H1 (cell line): ENCODE data around the gene DGKZ. TPM values are rescaled to one million over a fixed set of nuclear protein-coding genes. Genes with fewer than 3 reads are reported as not detected.

ENCODE experiments used
- CTCF ChIA-PET: fragments of 300-600 bp; sonication (Branson Sonifier 250); formaldehyde crosslinking; loops from one replicate; lab custom pipeline; 2021; ENCODE audit not compliant: partially characterized antibody; lab: Charles Lee
- POLR2A ChIA-PET: fragments of 300-600 bp; sonication (Branson Sonifier 250); formaldehyde crosslinking; loops from one replicate; lab custom pipeline; 2021; ENCODE audit warnings: inconsistent platforms; ENCODE audit not compliant: partially characterized antibody; lab: Charles Lee
- DNase-seq, 2 experiments: peaks; one replicate each; pipeline versions ENCODE4 v3.0.0 to v3.0.0-alpha.2; 2010 to 2022; ENCODE audit warnings: low spot score in 2 of 2, low read depth in 1 of 2, mixed read lengths in 1 of 2
- FAIRE-seq: peaks from 2 replicates; lab custom pipeline; 2011; peaks lifted over from hg19 to GRCh38; lab: Jason Lieb, UNC
- H2AFZ ChIP-seq: 2 replicates; pipeline ENCODE4 v1.8.1; 2012; ENCODE audit warnings: low read length, inconsistent platforms
- H2AK5ac ChIP-seq: 2 replicates; pipeline ENCODE4 v1.6.1; 2013; ENCODE audit warnings: low read depth, low read length
- H2BK120ac ChIP-seq: replicated peaks from 2 replicates; pipeline ENCODE3; 2013; ENCODE audit warnings: low read depth, low read length, inconsistent platforms
- H2BK12ac ChIP-seq: 2 replicates; pipeline ENCODE4 v1.6.1; 2013; ENCODE audit warnings: low read depth, low read length
- H2BK15ac ChIP-seq: 2 replicates; pipeline ENCODE4 v1.6.1; 2013; ENCODE audit warnings: low read length
- H2BK20ac ChIP-seq: 2 replicates; pipeline ENCODE4 v1.6.1; 2013; ENCODE audit warnings: low read length
- H2BK5ac ChIP-seq: 2 replicates; pipeline ENCODE4 v1.6.1; 2013; ENCODE audit warnings: low read depth, low read length
- H3K14ac ChIP-seq: 2 replicates; pipeline ENCODE4 v1.6.1; 2013; ENCODE audit warnings: inconsistent platforms; ENCODE audit not compliant: insufficient read length
- H3K18ac ChIP-seq: 2 replicates; pipeline ENCODE4 v1.6.1; 2013; ENCODE audit warnings: low read length; ENCODE audit errors: extremely low read depth
- H3K23ac ChIP-seq: 2 replicates; pipeline ENCODE4 v1.6.1; 2013; ENCODE audit warnings: inconsistent platforms; ENCODE audit not compliant: insufficient read length
- H3K23me2 ChIP-seq: 2 replicates; pipeline ENCODE4 v1.6.1; 2013; ENCODE audit warnings: low read depth, low read length
- H3K27ac ChIP-seq: 2 replicates; pipeline ENCODE4 v1.6.1; 2011; ENCODE audit warnings: low read depth, low read length, inconsistent platforms
- H3K27me3 ChIP-seq, 4 experiments: replicated peaks in 1 of 4; 1 replicate in 1 of 4; 2 replicates in 3 of 4; pipeline versions ENCODE4 v1.6.1 to v1.8.1; 2011 to 2013; ENCODE audit warnings: low read length in 3 of 4, mild to moderate bottlenecking in 3 of 4, inconsistent platforms in 2 of 4, mixed read lengths in 2 of 4, moderate library complexity in 1 of 4; ENCODE audit not compliant: control insufficient read depth in 3 of 4, insufficient read depth in 3 of 4; ENCODE audit errors: extremely low read depth in 1 of 4
- H3K36me3 ChIP-seq, 4 experiments: 2 replicates each; pipeline versions ENCODE4 v1.6.1 to v1.8.1; 2011 to 2013; ENCODE audit warnings: mild to moderate bottlenecking in 4 of 4, low read length in 3 of 4, moderate library complexity in 2 of 4, control low read depth in 1 of 4, inconsistent platforms in 1 of 4; ENCODE audit not compliant: insufficient read depth in 4 of 4, control insufficient read depth in 2 of 4
- H3K4ac ChIP-seq: replicated peaks from 2 replicates; pipeline ENCODE3; 2013; ENCODE audit warnings: low read length, low read depth, mixed read lengths, inconsistent platforms; ENCODE audit not compliant: insufficient read length
- H3K4me1 ChIP-seq, 4 experiments: replicated peaks in 1 of 4; 1 replicate in 1 of 4; 2 replicates in 3 of 4; pipeline versions ENCODE4 v1.6.1 to v1.8.1; 2011 to 2013; ENCODE audit warnings: low read length in 3 of 4, inconsistent platforms in 2 of 4, mixed read lengths in 1 of 4; ENCODE audit not compliant: insufficient read depth in 4 of 4, control insufficient read depth in 3 of 4
- H3K4me2 ChIP-seq, 2 experiments: 2 replicates each; pipeline versions ENCODE4 v1.6.1 to v1.8.1; 2011 to 2013; ENCODE audit warnings: low read depth in 2 of 2, low read length in 2 of 2, control low read depth in 1 of 2, inconsistent platforms in 1 of 2, mild to moderate bottlenecking in 1 of 2; ENCODE audit not compliant: insufficient read depth in 1 of 2
- H3K4me3 ChIP-seq, 4 experiments: fragments of 200-600, 300-600 bp in 1 of 4; sonication (generic), shearing (Covaris generic), sonication (Bioruptor Twin) in 1 of 4; 2 replicates each; pipeline versions ENCODE4 v1.5.1 to v1.8.1; 2011 to 2016; ENCODE audit warnings: low read length in 4 of 4, low read depth in 3 of 4, control low read depth in 2 of 4, inconsistent platforms in 2 of 4, mild to moderate bottlenecking in 2 of 4, mixed read lengths in 1 of 4, moderate library complexity in 1 of 4; ENCODE audit not compliant: insufficient read depth in 2 of 4; ENCODE audit errors: extremely low read depth in 1 of 4
- H3K56ac ChIP-seq: replicated peaks from 2 replicates; pipeline ENCODE3; 2013; ENCODE audit warnings: low read depth, mild to moderate bottlenecking, mixed read lengths, low read length, inconsistent platforms; ENCODE audit not compliant: insufficient read length
- H3K79me1 ChIP-seq: 2 replicates; pipeline ENCODE4 v1.6.1; 2013; ENCODE audit warnings: low read depth, low read length, control low read depth
- H3K79me2 ChIP-seq, 2 experiments: 2 replicates each; pipeline versions ENCODE4 v1.6.1 to v1.8.1; 2012 to 2013; ENCODE audit warnings: low read length in 2 of 2, mild to moderate bottlenecking in 2 of 2, inconsistent platforms in 1 of 2; ENCODE audit not compliant: insufficient read depth in 2 of 2, control insufficient read depth in 1 of 2
- H3K9ac ChIP-seq, 4 experiments: replicated peaks in 1 of 4; 1 replicate in 1 of 4; 2 replicates in 3 of 4; pipeline versions ENCODE4 v1.6.1 to v1.8.1; 2011 to 2013; ENCODE audit warnings: low read depth in 3 of 4, low read length in 3 of 4, control low read depth in 2 of 4, mild to moderate bottlenecking in 2 of 4, moderate library complexity in 2 of 4, inconsistent platforms in 1 of 4; ENCODE audit errors: extremely low read depth in 1 of 4
- H3K9me3 ChIP-seq, 2 experiments: 2 replicates each; pipeline versions ENCODE4 v1.6.1 to v1.8.1; 2012 to 2013; ENCODE audit warnings: mild to moderate bottlenecking in 2 of 2, moderate library complexity in 2 of 2, control low read depth in 1 of 2, inconsistent platforms in 1 of 2, low read depth in 1 of 2, low read length in 1 of 2, mixed read lengths in 1 of 2; ENCODE audit not compliant: insufficient read depth in 2 of 2
- H4K20me1 ChIP-seq, 2 experiments: replicated peaks in 1 of 2; 2 replicates each; pipeline versions ENCODE3 to v1.8.1; 2011 to 2013; ENCODE audit warnings: inconsistent platforms in 2 of 2, low read length in 2 of 2, mild to moderate bottlenecking in 1 of 2; ENCODE audit not compliant: insufficient read depth in 2 of 2, control insufficient read depth in 1 of 2
- H4K5ac ChIP-seq: 2 replicates; pipeline ENCODE4 v1.6.1; 2013; ENCODE audit warnings: low read length, low read depth, mixed read lengths, inconsistent platforms; ENCODE audit not compliant: insufficient read length
- H4K8ac ChIP-seq: 2 replicates; pipeline ENCODE4 v1.8.0; 2013; ENCODE audit warnings: mild to moderate bottlenecking, moderate library complexity, low read length, inconsistent platforms; ENCODE audit not compliant: insufficient read depth; ENCODE audit errors: extremely low read depth
- H4K91ac ChIP-seq: replicated peaks from 2 replicates; pipeline ENCODE3; 2013; ENCODE audit warnings: low read length, mixed read lengths, inconsistent platforms; ENCODE audit not compliant: insufficient read length
- GTF2F1 ChIP-seq: IDR thresholded peaks from 2 replicates; pipeline ENCODE4 v1.6.1; 2012; ENCODE audit warnings: low read depth, low read length, improper control_type of control experiment, borderline replicate concordance
- KDM5A ChIP-seq: fragments of 200-600 bp; IDR thresholded peaks from 2 replicates; pipeline ENCODE4 v1.7.1; 2012; ENCODE audit warnings: mild to moderate bottlenecking, low read length, inconsistent platforms, mixed read lengths
- POLR2AphosphoS5 ChIP-seq: IDR thresholded peaks from 2 replicates; pipeline ENCODE4 v1.6.1; 2011; ENCODE audit warnings: low read depth, low read length
- TAF1 ChIP-seq: IDR thresholded peaks from 2 replicates; pipeline ENCODE4 v1.6.1; 2011; ENCODE audit warnings: mild to moderate bottlenecking, low read depth, low read length
- TCF12 ChIP-seq: IDR thresholded peaks from 2 replicates; pipeline ENCODE4 v1.6.1; 2011; ENCODE audit warnings: low read depth, mild to moderate bottlenecking, low read length
- TEAD4 ChIP-seq: IDR thresholded peaks from 2 replicates; pipeline ENCODE4 v1.6.1; 2012; ENCODE audit warnings: low read depth, low read length, inconsistent platforms, mixed read lengths
- WGBS, 2 experiments: shearing (Covaris generic) in 1 of 2; methylation state at CpG; one replicate each; pipeline versions ENCODE4 v1.1.6 to v1.1.7; 2013 to 2015; ENCODE audit warnings: low lambda C conversion rate in 2 of 2, mixed read lengths in 2 of 2, inconsistent platforms in 1 of 2, low coverage in 1 of 2, missing lambda C conversion rate in 1 of 2; ENCODE audit not compliant: insufficient replicate concordance in 2 of 2, insufficient coverage in 1 of 2, insufficient read length in 1 of 2; ENCODE audit errors: extremely low coverage in 1 of 2, missing lambda C conversion rate in 1 of 2; 5-methylcytosine and 5-hydroxymethylcytosine counted together
- polyA plus RNA-seq, 7 experiments: library from polyadenylated mRNA; depleted of rRNA in 3 of 7; stranded (reverse) in 5 of 7; unstranded in 2 of 7; fragments of >200 nt in 5 of 7; fragments of 200-250 nt in 2 of 7; gene quantifications; 1 replicate in 5 of 7; 2 replicates in 1 of 7; 4 replicates in 1 of 7; pipeline versions ENCODE4 v1.2.1 to v1.2.3, GENCODE V29; 2011 to 2013; ENCODE audit warnings: missing spikeins in 2 of 7, mixed read lengths in 2 of 7
- total RNA-seq: library from RNA; stranded (reverse); fragmentation: NEBNext Ultra II Directional; extraction: Animal tissue kit (Norgen Biotek cat#: 25700); gene quantifications from 2 replicates; pipeline ENCODE4 v1.2.1, GENCODE V29; 2021
- TF ChIP-seq, protein P1 (sequence below), 3 experiments: IDR thresholded peaks; 1 replicate in 2 of 3; 2 replicates in 1 of 3; pipeline versions ENCODE4 v1.5.1 to v1.6.1; 2011; ENCODE audit warnings: low read length in 3 of 3, mild to moderate bottlenecking in 3 of 3, inconsistent platforms in 2 of 3, low read depth in 1 of 3, moderate library complexity in 1 of 3; ENCODE audit not compliant: insufficient read depth in 1 of 3; ENCODE audit errors: control extremely low read depth in 1 of 3

Gene DGKZ
- total and polyA plus RNA-seq, 2 of the 8 experiments (the other 6 are each of a cell fraction or from before 2014, with no cell fraction given), result 84.4 to 184 TPM

DNA sequence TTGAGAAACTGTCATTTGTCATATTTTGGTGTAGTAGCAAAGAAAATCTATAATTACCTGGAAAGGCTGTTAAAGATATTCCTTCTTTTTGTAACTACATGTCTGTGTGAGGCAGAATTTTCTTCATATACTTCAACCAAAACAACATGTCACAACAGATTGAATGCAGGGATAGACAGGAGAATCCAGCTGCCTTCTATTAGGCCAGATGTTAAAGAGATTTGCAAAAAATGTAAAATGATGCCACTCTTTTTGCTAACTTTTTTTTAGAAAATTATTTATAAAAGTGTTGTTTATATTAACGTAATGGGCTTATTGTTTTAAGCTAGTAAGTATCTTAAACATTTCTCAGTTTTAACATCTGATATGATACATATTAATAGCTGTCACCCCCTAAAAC lies 12.7 kb downstream of the DGKZ start:
- no peak for FAIRE-seq
- Histone ChIP-seq H3K9me3 (no peaks in the 10 kb centered on the region), H4K20me1 (peaks cover 9 to 35% of the 10 kb centered on the region in 2 experiments), H3K4me3 (no peak overlapping the region), H4K8ac (no peak overlapping the region), H2BK120ac (no peak overlapping the region), H4K91ac (no peak overlapping the region), H2BK12ac (no peak overlapping the region), H3K27me3 (no peaks in the 10 kb centered on the region), H3K9ac (no peak overlapping the region), H3K27ac (no peak overlapping the region), H2BK20ac (no peak overlapping the region), H4K5ac (no peak overlapping the region), H3K56ac (no peak overlapping the region), H3K36me3 (no peaks in the 10 kb centered on the region), H2BK5ac (no peak overlapping the region), H2AK5ac (no peak overlapping the region), H2BK15ac (no peak overlapping the region), H3K23me2 (no peaks in the 10 kb centered on the region), H3K79me2 (peaks cover 0 to 72% of the 10 kb centered on the region in 2 experiments; a peak in 2 of 4 replicates), H3K4ac (no peak overlapping the region), H3K79me1 (peaks cover 29% of the 10 kb centered on the region), H3K14ac (no peak overlapping the region), H3K4me2 (no peak overlapping the region), H3K4me1 (peaks cover 0 to 21% (median 14%) of the 10 kb centered on the region in 4 experiments; a peak in 6 of 7 replicates), H3K23ac (no peak overlapping the region), H2AFZ (no peak overlapping the region), H3K18ac (no peak overlapping the region)
- no peak for DNase-seq
- WGBS, 2 experiments, result 88% methylated on average over 1 of the region's 1 CpG; no CpG with 5 or more reads in 1 of the 2 experiments
- POLR2A ChIA-PET, result interaction anchor here (1.2 to 7.8 kb wide), 3 partner anchors 9 to 29 kb away, joined by 3 to 69 read pairs (median 4); partner anchors contain the start of genes DGKZ and MDK
- CTCF ChIA-PET, result interaction anchor here (0.6 to 44.5 kb wide), 7 partner anchors 0 to 297 kb away, joined by 3 to 1004 read pairs (median 7); partner anchors contain the start of genes DGKZ and MDK
- TF ChIP-seq KDM5A (no peak), TCF12 (no peak), TEAD4 (no peak), TAF1 (no peak), GTF2F1 (no peak), POLR2AphosphoS5 (no peak)
- TF ChIP-seq, protein P1, sequence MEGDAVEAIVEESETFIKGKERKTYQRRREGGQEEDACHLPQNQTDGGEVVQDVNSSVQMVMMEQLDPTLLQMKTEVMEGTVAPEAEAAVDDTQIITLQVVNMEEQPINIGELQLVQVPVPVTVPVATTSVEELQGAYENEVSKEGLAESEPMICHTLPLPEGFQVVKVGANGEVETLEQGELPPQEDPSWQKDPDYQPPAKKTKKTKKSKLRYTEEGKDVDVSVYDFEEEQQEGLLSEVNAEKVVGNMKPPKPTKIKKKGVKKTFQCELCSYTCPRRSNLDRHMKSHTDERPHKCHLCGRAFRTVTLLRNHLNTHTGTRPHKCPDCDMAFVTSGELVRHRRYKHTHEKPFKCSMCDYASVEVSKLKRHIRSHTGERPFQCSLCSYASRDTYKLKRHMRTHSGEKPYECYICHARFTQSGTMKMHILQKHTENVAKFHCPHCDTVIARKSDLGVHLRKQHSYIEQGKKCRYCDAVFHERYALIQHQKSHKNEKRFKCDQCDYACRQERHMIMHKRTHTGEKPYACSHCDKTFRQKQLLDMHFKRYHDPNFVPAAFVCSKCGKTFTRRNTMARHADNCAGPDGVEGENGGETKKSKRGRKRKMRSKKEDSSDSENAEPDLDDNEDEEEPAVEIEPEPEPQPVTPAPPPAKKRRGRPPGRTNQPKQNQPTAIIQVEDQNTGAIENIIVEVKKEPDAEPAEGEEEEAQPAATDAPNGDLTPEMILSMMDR (IDR thresholded peaks at IDR 0.05; ENCODE audit: control extremely low read depth in 1 of 3, insufficient read depth in 1 of 3, low read depth in 1 of 3, low read length in 3 of 3), result no peak
